ENCODE results near the gene IL1RAPL2.
"Not testable (repeated sequence)": the region's sequence is repeated elsewhere in the genome, so short reads cannot be mapped to it uniquely, and the experiment has no call there.

IL1RAPL2 gene

GRCh38 chrX:104854188-104854587, 288.2 kb downstream of the IL1RAPL2 start:
- DNase-seq (ENCODE audit: low read depth in 2 of 2), result no peak

GRCh38 chrX:104854790-104855340, 288.9 kb downstream of the IL1RAPL2 start:
- no peak for DNase-seq (ENCODE audit: low read depth in 2 of 2)

GRCh38 chrX:104863466-104863865, 297.5 kb downstream of the IL1RAPL2 start:
- DNase-seq (ENCODE audit: low read depth in 2 of 2), result no peak

- no peak for DNase-seq (ENCODE audit: low read depth in 2 of 2)
These were observed 298.3 kb downstream of the IL1RAPL2 start for GRCh38 chrX:104864296-104864695.

GRCh38 chrX:104877504-104877903, 311.5 kb downstream of the IL1RAPL2 start:
- no peak for DNase-seq (ENCODE audit: low read depth in 2 of 2)

GRCh38 chrX:104902070-104902469, 336.1 kb downstream of the IL1RAPL2 start:
- DNase-seq (ENCODE audit: low read depth in 2 of 2), result no peak

GRCh38 chrX:104909694-104910093, 343.7 kb downstream of the IL1RAPL2 start:
- not testable (repeated sequence) for DNase-seq (ENCODE audit: low read depth in 2 of 2)

GRCh38 chrX:104913348-104913747, 347.3 kb downstream of the IL1RAPL2 start:
- DNase-seq (ENCODE audit: low read depth in 2 of 2), result no peak

GRCh38 chrX:104914686-104915085, 348.7 kb downstream of the IL1RAPL2 start:
- DNase-seq (ENCODE audit: low read depth in 2 of 2), result not testable (repeated sequence)

GRCh38 chrX:104918122-104918521, 352.1 kb downstream of the IL1RAPL2 start:
- no peak for DNase-seq (ENCODE audit: low read depth in 2 of 2)

GRCh38 chrX:104921584-104922205, 355.7 kb downstream of the IL1RAPL2 start:
- no peak for DNase-seq (ENCODE audit: low read depth in 2 of 2)

GRCh38 chrX:104922206-104922621, 356.2 kb downstream of the IL1RAPL2 start:
- peak; percentile 33 to 37 for DNase-seq (ENCODE audit: low read depth in 2 of 2)

GRCh38 chrX:104929324-104929723, 363.3 kb downstream of the IL1RAPL2 start:
- no peak for DNase-seq (ENCODE audit: low read depth in 2 of 2)

- DNase-seq (ENCODE audit: low read depth in 2 of 2), result no peak
These were observed 369.6 kb downstream of the IL1RAPL2 start for GRCh38 chrX:104935581-104935980.

GRCh38 chrX:104953251-104953650, 387.3 kb downstream of the IL1RAPL2 start:
- no peak for DNase-seq (ENCODE audit: low read depth in 2 of 2)

- no peak for DNase-seq (ENCODE audit: low read depth in 2 of 2)
These were observed 395.9 kb downstream of the IL1RAPL2 start for GRCh38 chrX:104961926-104962325.

- DNase-seq (ENCODE audit: low read depth in 2 of 2), result no peak
These were observed 402.2 kb downstream of the IL1RAPL2 start for GRCh38 chrX:104968241-104968640.

- DNase-seq (ENCODE audit: low read depth in 2 of 2), result no peak
These were observed 406.7 kb downstream of the IL1RAPL2 start for GRCh38 chrX:104972737-104973136.

- no peak for DNase-seq (ENCODE audit: low read depth in 2 of 2)
These were observed 421.1 kb downstream of the IL1RAPL2 start for GRCh38 chrX:104987063-104987462.

- DNase-seq (ENCODE audit: low read depth in 2 of 2), result no peak
These were observed 422.0 kb downstream of the IL1RAPL2 start for GRCh38 chrX:104988038-104988437.

- no peak for DNase-seq (ENCODE audit: low read depth in 2 of 2)
These were observed 429.5 kb downstream of the IL1RAPL2 start for GRCh38 chrX:104995546-104995945.

GRCh38 chrX:105006103-105006502, 440.1 kb downstream of the IL1RAPL2 start:
- DNase-seq (ENCODE audit: low read depth in 2 of 2), result no peak

- DNase-seq (ENCODE audit: low read depth in 2 of 2), result no peak
These were observed 441.0 kb downstream of the IL1RAPL2 start for GRCh38 chrX:105006996-105007395.

GRCh38 chrX:105013719-105014118, 447.7 kb downstream of the IL1RAPL2 start:
- DNase-seq (ENCODE audit: low read depth in 2 of 2), result no peak

All from stimulated activated CD4-positive, alpha-beta T cell treated with anti-CD3 and anti-CD28 coated beads, Interleukin-4, amount 100 ng/mL, for 48 hours (primary cell).